Raji (cell line): ENCODE results near the gene MRAS.

Source experiments
- POLR2A ChIP-seq: IDR thresholded peaks from 2 replicates; pipeline ENCODE4 v1.6.1; 2011; ENCODE audit warnings: low read depth, low read length, control low read depth; ENCODE audit not compliant: insufficient read depth

The MRAS gene

GRCh38 chr3:138438896-138439295 is 90.5 kb downstream of the MRAS start:
- no peak for TF ChIP-seq POLR2A

GRCh38 chr3:138439646-138440045 is 91.3 kb downstream of the MRAS start:
- no peak for TF ChIP-seq POLR2A

- TF ChIP-seq POLR2A: no peak
These were observed 91.7 kb downstream of the MRAS start for GRCh38 chr3:138440121-138440521.

- no peak for TF ChIP-seq POLR2A
These were observed 92.2 kb downstream of the MRAS start for GRCh38 chr3:138440596-138440995.

GRCh38 chr3:138441256-138441655 is 92.9 kb downstream of the MRAS start:
- no peak for TF ChIP-seq POLR2A

GRCh38 chr3:138441742-138442141 is 93.4 kb downstream of the MRAS start:
- TF ChIP-seq POLR2A: no peak

GRCh38 chr3:138442433-138442832 is 94.1 kb downstream of the MRAS start:
- TF ChIP-seq POLR2A: no peak

- no peak for TF ChIP-seq POLR2A
These were observed 94.7 kb downstream of the MRAS start for GRCh38 chr3:138443091-138443490.

- TF ChIP-seq POLR2A: no peak
These were observed 95.4 kb downstream of the MRAS start for GRCh38 chr3:138443521-138444503.

- TF ChIP-seq POLR2A: no peak
These were observed 96.9 kb downstream of the MRAS start for GRCh38 chr3:138445236-138445635.

- no peak for TF ChIP-seq POLR2A
These were observed 97.3 kb downstream of the MRAS start for GRCh38 chr3:138445654-138446053.

GRCh38 chr3:138448631-138449030 is 100.3 kb downstream of the MRAS start:
- no peak for TF ChIP-seq POLR2A

GRCh38 chr3:138449490-138449889 is 101.1 kb downstream of the MRAS start:
- no peak for TF ChIP-seq POLR2A

- no peak for TF ChIP-seq POLR2A
These were observed 101.8 kb downstream of the MRAS start for GRCh38 chr3:138450181-138450580.

GRCh38 chr3:138450704-138451424 is 102.5 kb downstream of the MRAS start:
- TF ChIP-seq POLR2A: no peak

- TF ChIP-seq POLR2A: no peak
These were observed 103.3 kb downstream of the MRAS start for GRCh38 chr3:138451595-138452162.
